B cell (primary cell): ENCODE results near the gene LIN7B. TPM values are rescaled to one million over a fixed set of nuclear protein-coding genes. Genes with fewer than 3 reads are reported as not detected.

ENCODE experiments used
- ATAC-seq: fragments of 200-7000 bp; cut with Tn5 transposase; one replicate; pipeline ENCODE4 v1.10.0; 2021; ENCODE audit warnings: low read depth, mild to moderate bottlenecking, moderate number of reproducible peaks, moderate library complexity
- CTCF ChIA-PET: fragments of 350-600 bp; sonication (Branson Sonifier 250); formaldehyde crosslinking; loops from one replicate; lab custom pipeline; 2021; ENCODE audit warnings: antibody characterized with exemption, inconsistent platforms; lab: Charles Lee
- POLR2A ChIA-PET: fragments of 350-600 bp; sonication (Branson Sonifier 250); formaldehyde crosslinking; loops from one replicate; lab custom pipeline; 2021; ENCODE audit warnings: antibody characterized with exemption; lab: Charles Lee
- DNase-seq: peaks from one replicate; pipeline ENCODE4 v3.0.0; 2013
- H2AFZ ChIP-seq: 2 replicates; pipeline ENCODE4 v1.6.1; 2012; ENCODE audit warnings: mild to moderate bottlenecking, low read depth, low read length; ENCODE audit not compliant: insufficient read depth, poor library complexity, severe bottlenecking
- H3K27ac ChIP-seq, 2 donors: 1 replicate in 1 of 2; 2 replicates in 1 of 2; pipeline ENCODE4 v1.5.1; 2012 to 2013; ENCODE audit warnings: low read length in 2 of 2, mild to moderate bottlenecking in 2 of 2, moderate library complexity in 1 of 2
- H3K27me3 ChIP-seq, 4 experiments: fragments of 200-600 bp in 1 of 4; sonication (generic) in 1 of 4; replicated peaks in 1 of 4; 1 replicate in 2 of 4; 2 replicates in 2 of 4; pipeline versions ENCODE4 v1.6.1 to v1.7.0; 2013 to 2016; ENCODE audit warnings: low read length in 3 of 4, mild to moderate bottlenecking in 2 of 4, mixed read lengths in 1 of 4, moderate library complexity in 1 of 4; ENCODE audit not compliant: insufficient read depth in 4 of 4, control insufficient read depth in 3 of 4; ENCODE audit errors: control extremely low read depth in 1 of 4
- H3K36me3 ChIP-seq, 2 experiments: replicated peaks in 1 of 2; 1 replicate in 1 of 2; 2 replicates in 1 of 2; pipeline versions ENCODE4 v1.6.1 to v1.7.1; 2013; ENCODE audit warnings: low read length in 1 of 2; ENCODE audit not compliant: insufficient read depth in 2 of 2, control insufficient read depth in 1 of 2; ENCODE audit errors: control extremely low read depth in 1 of 2, extremely low read depth in 1 of 2
- H3K4me1 ChIP-seq, 2 donors: fragments of 200-600 bp in 1 of 2; sonication (generic) in 1 of 2; 1 replicate in 1 of 2; 2 replicates in 1 of 2; pipeline versions ENCODE4 v1.5.1 to v1.6.1; 2013 to 2017; ENCODE audit warnings: low read length in 2 of 2; ENCODE audit not compliant: control insufficient read depth in 2 of 2, insufficient read depth in 2 of 2
- H3K4me2 ChIP-seq: replicated peaks from 2 replicates; pipeline ENCODE3; 2012; ENCODE audit warnings: mild to moderate bottlenecking, low read depth, low read length; ENCODE audit not compliant: poor library complexity, severe bottlenecking
- H3K4me3 ChIP-seq, 5 experiments: fragments of 200-600 bp in 1 of 5; sonication (generic) in 1 of 5; 1 replicate in 3 of 5; 2 replicates in 2 of 5; pipeline versions ENCODE4 v1.5.1 to v1.7.0; 2011 to 2016; ENCODE audit warnings: low read length in 4 of 5, mild to moderate bottlenecking in 4 of 5, low read depth in 2 of 5, control low read depth in 1 of 5, moderate library complexity in 1 of 5; ENCODE audit not compliant: insufficient read depth in 1 of 5; ENCODE audit errors: control extremely low read depth in 1 of 5, extremely low read depth in 1 of 5
- H3K79me2 ChIP-seq: fragments of 200-600 bp; sonication (generic); one replicate; pipeline ENCODE4 v1.6.0; 2016; ENCODE audit warnings: low read length; ENCODE audit not compliant: control insufficient read depth, insufficient read depth
- H3K9ac ChIP-seq: fragments of 200-600 bp; sonication (generic); 2 replicates; pipeline ENCODE4 v1.6.1; 2017; ENCODE audit warnings: mild to moderate bottlenecking, low read length, moderate library complexity
- H3K9me3 ChIP-seq, 3 donors: one replicate each; pipeline versions ENCODE4 v1.6.1 to v1.7.1; 2013; ENCODE audit warnings: low read length in 2 of 3; ENCODE audit not compliant: control insufficient read depth in 2 of 3, insufficient read depth in 1 of 3; ENCODE audit errors: control extremely low read depth in 1 of 3
- H4K20me1 ChIP-seq: 2 replicates; pipeline ENCODE4 v1.6.0; 2012; ENCODE audit warnings: mild to moderate bottlenecking, low read length; ENCODE audit not compliant: insufficient read depth, control insufficient read depth, poor library complexity, severe bottlenecking
- H3K27ac Mint-ChIP-seq: one replicate; pipeline ENCODE4 v1.8.0; 2021; ENCODE audit warnings: mixed read lengths
- H3K27me3 Mint-ChIP-seq: one replicate; pipeline ENCODE4 v1.8.0; 2021; ENCODE audit warnings: mixed read lengths
- H3K4me1 Mint-ChIP-seq: one replicate; pipeline ENCODE4 v1.8.0; 2021; ENCODE audit warnings: mixed read lengths
- H3K4me3 Mint-ChIP-seq: one replicate; pipeline ENCODE4 v1.8.0; 2021; ENCODE audit warnings: mixed read lengths
- H3K9me3 Mint-ChIP-seq: one replicate; pipeline ENCODE4 v1.8.0; 2022; ENCODE audit warnings: mixed read lengths; ENCODE audit not compliant: insufficient read depth
- CTCF ChIP-seq: fragments of 200-600 bp; IDR thresholded peaks from one replicate; pipeline ENCODE4 v1.8.0; 2022; ENCODE audit warnings: antibody characterized with exemption, mild to moderate bottlenecking
- EZH2 ChIP-seq: IDR thresholded peaks from 2 replicates; pipeline ENCODE4 v1.6.1; 2012; ENCODE audit warnings: borderline replicate concordance, low read depth, mild to moderate bottlenecking, moderate library complexity, low read length; ENCODE audit not compliant: insufficient read depth, poor library complexity, severe bottlenecking
- WGBS: methylation state at CpG from one replicate; pipeline ENCODE4 v1.1.5; 2013; ENCODE audit warnings: missing lambda C conversion rate; ENCODE audit not compliant: insufficient coverage; 5-methylcytosine and 5-hydroxymethylcytosine counted together
- intact Hi-C: fragments of 100-400 bp; cut with micrococcal nuclease; formaldehyde crosslinking; loops from one replicate; pipeline ENCODE4 v1.10.0; 2022
- polyA plus RNA-seq: library from polyadenylated mRNA; depleted of rRNA; stranded (reverse); fragments of >200 nt; gene quantifications from 2 replicates; pipeline ENCODE4 v1.2.3, GENCODE V29; 2012
- total RNA-seq, 2 donors: library from RNA; stranded (reverse); fragments of 120-200 nt in 1 of 2; gene quantifications; 1 replicate in 1 of 2; 2 replicates in 1 of 2; pipeline versions ENCODE4 v1.2.3 to v1.2.4, GENCODE V29; 2013 to 2022

LIN7B gene
- total and polyA plus RNA-seq, 2 donors (not counting 1 experiment from before 2014, with no cell fraction given): 7.4 to 12.4 TPM

- Mint-ChIP-seq H3K27ac (no peak overlapping the region), H3K4me1 (peaks cover 42% of the 10 kb centered on the region), H3K4me3 (peak overlapping the region; percentile 75), H3K27me3 (peaks cover 51% of the 10 kb centered on the region), H3K9me3 (no peaks in the 10 kb centered on the region)
- DNase-seq (no peak), ATAC-seq (no peak)
- ChIA-PET CTCF (interaction anchor here (0.6 to 1.8 kb wide), 8 partner anchors 28 to 363 kb away, joined by 3 to 10 read pairs (median 4); partner anchors contain the start of genes GYS1, LIN7B and RUVBL2), POLR2A (no interaction called here)
- Histone ChIP-seq H3K27me3 (peaks cover 0 to 87% (median 38%) of the 10 kb centered on the region in 4 experiments), H3K4me1 (peaks cover 44 to 48% of the 10 kb centered on the region in 2 donors), H3K4me3 (no peak overlapping the region), H3K36me3 (no peaks in the 10 kb centered on the region), H3K4me2 (peak overlapping the region; percentile 97), H2AFZ (no peak overlapping the region), H3K9me3 (peaks cover 0 to 52% (median 7%) of the 10 kb centered on the region in 3 donors), H3K9ac (no peak overlapping the region), H3K27ac (no peak overlapping the region), H4K20me1 (no peaks in the 10 kb centered on the region), H3K79me2 (no peaks in the 10 kb centered on the region)
- TF ChIP-seq EZH2 (no peak), CTCF (no peak)
- intact Hi-C loops: loop anchor here (5.0 to 10.0 kb wide), 2 partner anchors 36 to 57 kb away; partner anchors contain the start of gene LIN7B
- WGBS: 76% methylated on average over 10 of the region's 11 CpGs
Measured at GRCh38 chr19:49148044-49148682, 34.0 kb downstream of the LIN7B start.
